Panc1 (cell line): ENCODE measurements around the gene KRTAP10-10. TPM values are rescaled to one million over a fixed set of nuclear protein-coding genes. Genes with fewer than 3 reads are reported as not detected.

Source experiments
- ATAC-seq: fragments of 200-7000 bp; cut with Tn5 transposase; 2 replicates; pipeline ENCODE4 v1.9.1; 2020; ENCODE audit warnings: mild to moderate bottlenecking, moderate library complexity
- BruUV-seq: library from RNA; stranded (reverse); fragments of 400-500 nt; replicated peaks from 2 replicates; lab custom pipeline; 2021; lab: Mats Ljungman, UMichigan
- CTCF ChIA-PET: fragments of 300-600 bp; sonication (Branson Sonifier 250); formaldehyde crosslinking; loops from one replicate; lab custom pipeline; 2022; ENCODE audit warnings: antibody characterized with exemption; lab: Charles Lee
- POLR2A ChIA-PET: fragments of 300-600 bp; sonication (Branson Sonifier 250); formaldehyde crosslinking; loops from one replicate; lab custom pipeline; 2022; ENCODE audit warnings: antibody characterized with exemption; lab: Charles Lee
- DNase-seq: peaks from one replicate; pipeline ENCODE4 v3.0.0-alpha.2; 2010; ENCODE audit warnings: low read depth, low spot score
- H3K27ac ChIP-seq: 2 replicates; pipeline ENCODE4 v1.5.1; 2011; ENCODE audit warnings: mild to moderate bottlenecking, low read length, inconsistent platforms
- H3K27me3 ChIP-seq: fragments of 200-500 bp; sonication (Bioruptor generic); 2 replicates; pipeline ENCODE4 v1.6.0; 2014; ENCODE audit warnings: low read length, inconsistent platforms; ENCODE audit not compliant: control insufficient read depth, insufficient read depth
- H3K36me3 ChIP-seq: fragments of 200-500 bp; sonication (Bioruptor generic); 2 replicates; pipeline ENCODE4 v1.5.1; 2014; ENCODE audit warnings: inconsistent platforms, mild to moderate bottlenecking, low read length, moderate library complexity; ENCODE audit not compliant: control insufficient read depth, insufficient read depth
- H3K4me1 ChIP-seq: 2 replicates; pipeline ENCODE4 v1.5.1; 2011; ENCODE audit warnings: inconsistent platforms, mild to moderate bottlenecking, low read length, moderate library complexity; ENCODE audit not compliant: control insufficient read depth, insufficient read depth
- H3K4me3 ChIP-seq, 2 experiments: 2 replicates each; pipeline ENCODE4 v1.5.1; 2011 to 2012; ENCODE audit warnings: low read depth in 2 of 2, low read length in 2 of 2, mild to moderate bottlenecking in 2 of 2, inconsistent platforms in 1 of 2, moderate library complexity in 1 of 2
- H3K9me3 ChIP-seq: fragments of 200-500 bp; sonication (Bioruptor generic); 2 replicates; pipeline ENCODE4 v1.5.1; 2014; ENCODE audit warnings: low read depth, mild to moderate bottlenecking, inconsistent platforms, low read length, moderate library complexity; ENCODE audit not compliant: control insufficient read depth, insufficient read depth
- CTCF ChIP-seq: fragments of 450-650 bp; IDR thresholded peaks from 2 replicates; pipeline ENCODE4 v1.5.1; 2017; ENCODE audit warnings: mild to moderate bottlenecking
- POLR2AphosphoS5 ChIP-seq: IDR thresholded peaks from 2 replicates; pipeline ENCODE4 v1.6.1; 2012; ENCODE audit warnings: mild to moderate bottlenecking, low read depth, low read length, moderate library complexity
- REST ChIP-seq, 2 experiments: IDR thresholded peaks; 2 replicates each; pipeline ENCODE4 v1.6.1; 2011 to 2012; ENCODE audit warnings: low read depth in 2 of 2, control low read depth in 1 of 2, low read length in 1 of 2, mild to moderate bottlenecking in 1 of 2, moderate library complexity in 1 of 2; ENCODE audit not compliant: insufficient read depth in 1 of 2
- SIN3A ChIP-seq: IDR thresholded peaks from 2 replicates; pipeline ENCODE4 v1.6.1; 2012; ENCODE audit warnings: low read depth, mild to moderate bottlenecking, low read length, moderate library complexity, borderline replicate concordance; ENCODE audit not compliant: insufficient read depth
- TCF7L2 ChIP-seq: IDR thresholded peaks from 2 replicates; pipeline ENCODE4 v1.6.1; 2011; ENCODE audit warnings: mild to moderate bottlenecking, low read depth, low read length, inconsistent platforms
- in situ Hi-C: cut with HindIII; loops from 2 replicates; pipeline ENCODE4 v1.10.0; 2016; ENCODE audit warnings: low sequenced_read_pairs, low pct_unique_long_range_greater_than_20kb
- intact Hi-C: fragments of 100-400 bp; cut with micrococcal nuclease; formaldehyde crosslinking; loops from one replicate; pipeline ENCODE4 v1.10.0; 2022; ENCODE audit not compliant: unreplicated experiment
- total RNA-seq: library from RNA; stranded (reverse); gene quantifications from one replicate; pipeline ENCODE4 v1.2.1, GENCODE V29; 2021; ENCODE audit not compliant: unreplicated experiment

The KRTAP10-10 gene
- total RNA-seq, 1 experiment from 2014 or later = not detected

GRCh38 chr21:44653123-44653522 is 16.0 kb downstream of the KRTAP10-10 start:
- no TSS peak for BruUV-seq
- ATAC-seq = no peak
- intact Hi-C loops = no loop called here

GRCh38 chr21:44653656-44654575 is 16.8 kb downstream of the KRTAP10-10 start:
- H3K27me3 ChIP-seq = no peaks in the 10 kb centered on the region
- no peak overlapping the region for H3K27ac ChIP-seq
- H3K36me3 ChIP-seq = no peaks in the 10 kb centered on the region
- in situ Hi-C loops (no loop called here), intact Hi-C loops (no loop called here)
- ATAC-seq = no peak
- BruUV-seq = no TSS peak
- ChIA-PET CTCF (no interaction called here), POLR2A (no interaction called here)
- H3K4me1 ChIP-seq = no peaks in the 10 kb centered on the region
- DNase-seq = no peak
- H3K4me3 ChIP-seq = no peak overlapping the region
- no peaks in the 10 kb centered on the region for H3K9me3 ChIP-seq
- TF ChIP-seq TCF7L2 (no peak), REST (IDR thresholded peaks at IDR 0.05; ENCODE audit: insufficient read depth in 1 of 2, low read depth in 2 of 2, low read length in 1 of 2) (no peak), CTCF (no peak), POLR2AphosphoS5 (no peak)

More at GRCh38 chr21:44653123-44653522, 16.0 kb downstream of the KRTAP10-10 start:
- in situ Hi-C loops = no loop called here
- CTCF ChIA-PET = no interaction called here
- no peak for DNase-seq
- H3K27ac ChIP-seq = no peak overlapping the region
- H3K4me1 ChIP-seq = no peaks in the 10 kb centered on the region
- POLR2A ChIA-PET = no interaction called here
- H3K27me3 ChIP-seq = no peaks in the 10 kb centered on the region
- H3K4me3 ChIP-seq = no peak overlapping the region
- H3K9me3 ChIP-seq = no peaks in the 10 kb centered on the region
- no peak for TF ChIP-seq CTCF
- no peak for TF ChIP-seq REST (IDR thresholded peaks at IDR 0.05; ENCODE audit: insufficient read depth in 1 of 2, low read depth in 2 of 2, low read length in 1 of 2)
- no peak for TF ChIP-seq SIN3A
- TF ChIP-seq POLR2AphosphoS5 = no peak
- TF ChIP-seq TCF7L2 = no peak
- no peaks in the 10 kb centered on the region for H3K36me3 ChIP-seq
